Smooth muscle cell (in vitro differentiated cells): ENCODE results near the gene NDUFAF5. TPM values are rescaled to one million over a fixed set of nuclear protein-coding genes. Genes with fewer than 3 reads are reported as not detected.
"Not testable (repeated sequence)": the region's sequence is repeated elsewhere in the genome, so short reads cannot be mapped to it uniquely, and the experiment has no call there.

Experiments
- DNase-seq: peaks from one replicate; lab custom pipeline; 2025; ENCODE audit not compliant: unreplicated experiment; lab: John Stamatoyannopoulos, UW
- H2AFZ ChIP-seq: fragments of 200-600 bp; sonication (generic); 2 replicates; pipeline ENCODE4 v1.6.0; 2016; ENCODE audit warnings: antibody characterized with exemption, low read depth, mild to moderate bottlenecking
- H3F3A ChIP-seq: fragments of 200-600 bp; sonication (generic); 2 replicates; pipeline ENCODE4 v1.6.0; 2017; ENCODE audit warnings: antibody characterized with exemption, low read depth
- H3K27ac ChIP-seq: fragments of 200-600 bp; sonication (generic); 2 replicates; pipeline ENCODE4 v1.5.1; 2016; ENCODE audit warnings: low read depth, mild to moderate bottlenecking
- H3K27me3 ChIP-seq: fragments of 200-600 bp; sonication (generic); 2 replicates; pipeline ENCODE4 v1.6.1; 2016; ENCODE audit warnings: low read depth, mild to moderate bottlenecking
- H3K36me3 ChIP-seq: fragments of 200-600 bp; sonication (generic); 2 replicates; pipeline ENCODE4 v1.5.1; 2016; ENCODE audit warnings: low read depth
- H3K4me1 ChIP-seq: fragments of 200-600 bp; sonication (generic); 2 replicates; pipeline ENCODE4 v1.5.1; 2016; ENCODE audit warnings: low read depth
- H3K4me2 ChIP-seq: fragments of 200-600 bp; sonication (generic); 2 replicates; pipeline ENCODE4 v1.6.0; 2016; ENCODE audit warnings: mild to moderate bottlenecking
- H3K4me3 ChIP-seq: fragments of 200-600 bp; sonication (generic); 2 replicates; pipeline ENCODE4 v1.5.1; 2016; ENCODE audit warnings: mild to moderate bottlenecking
- H3K79me2 ChIP-seq: fragments of 200-600 bp; sonication (generic); 2 replicates; pipeline ENCODE4 v1.6.0; 2016; ENCODE audit warnings: low read depth, mild to moderate bottlenecking
- H3K9ac ChIP-seq: fragments of 200-600 bp; sonication (generic); 2 replicates; pipeline ENCODE4 v1.6.0; 2016; ENCODE audit warnings: low read depth
- H3K9me3 ChIP-seq: fragments of 200-600 bp; sonication (generic); replicated peaks from 2 replicates; pipeline ENCODE4 v1.5.1; 2016; ENCODE audit warnings: low read depth
- H4K20me1 ChIP-seq: fragments of 200-600 bp; sonication (generic); 2 replicates; pipeline ENCODE4 v1.6.0; 2016; ENCODE audit warnings: low read depth
- CTCF ChIP-seq: fragments of 200-600 bp; sonication (generic); IDR thresholded peaks from 2 replicates; pipeline ENCODE4 v1.5.1; 2017; ENCODE audit warnings: borderline replicate concordance, mild to moderate bottlenecking, antibody characterized with exemption; ENCODE audit not compliant: insufficient read depth, poor library complexity, severe bottlenecking
- WGBS: methylation state at CpG from one replicate; pipeline ENCODE4 v1.1.7; 2016; ENCODE audit warnings: low lambda C conversion rate; 5-methylcytosine and 5-hydroxymethylcytosine counted together
- polyA plus RNA-seq: library from polyadenylated mRNA; unstranded; fragments of >200 nt; fragmentation: Nextera tagmentation; extraction: Ambion mirVana; gene quantifications from 2 replicates; pipeline ENCODE4 v1.2.1, GENCODE V29; 2016
- total RNA-seq: library from RNA; depleted of rRNA; stranded (reverse); fragments of >200 nt; gene quantifications from 2 replicates; pipeline ENCODE4 v1.2.3, GENCODE V29; 2014

Gene NDUFAF5
- total RNA-seq: 15.1 and 19.6 TPM in 2 replicates
- polyA plus RNA-seq: 23.7 and 27.9 TPM in 2 replicates

GRCh38 chr20:13784893-13785715 is at the start of gene NDUFAF5, which contains the start of gene ESF1:
Gene NDUFAF5, plus strand, starts transcription at chr20:13785028. Its CDS starts 41 bp downstream, at chr20:13785069.
Gene ESF1, minus strand, starts transcription at chr20:13784919. Its CDS starts 1,779 bp downstream, at chr20:13783140.
- peak within 1 kb of the TSS; percentile 82 for H3K27ac ChIP-seq
- peak within 1 kb of the TSS; percentile 98 for H3K4me3 ChIP-seq
- H3K79me2 ChIP-seq: peaks cover 77% of the 10 kb centered on the region
- peak within 1 kb of the TSS; percentile 96 for H3K4me2 ChIP-seq
- peak within 1 kb of the TSS; percentile 96 for H3K9ac ChIP-seq
- DNase-seq: peak; percentile 66
- H3F3A ChIP-seq: no peaks in the 10 kb centered on the region
- peaks cover 20% of the 10 kb centered on the region for H3K4me1 ChIP-seq
- no peaks in the 10 kb centered on the region for H3K27me3 ChIP-seq
- H3K36me3 ChIP-seq: peaks cover 8% of the 10 kb centered on the region
- peaks cover 19% of the 10 kb centered on the region for H4K20me1 ChIP-seq
- no peaks in the 10 kb centered on the region for H3K9me3 ChIP-seq
- WGBS: 1% methylated on average over 48 of the region's 54 CpGs
- peak within 1 kb of the TSS; percentile 98 for H2AFZ ChIP-seq
- TF ChIP-seq CTCF: no peak

GRCh38 chr20:13735826-13736225 is 49.0 kb upstream of the NDUFAF5 start:
- WGBS: 95% methylated on average over 1 of the region's 1 CpG
- H2AFZ ChIP-seq: no peak overlapping the region
- no peak overlapping the region for H3K27ac ChIP-seq
- peaks cover 14% of the 10 kb centered on the region for H3K36me3 ChIP-seq
- no peaks in the 10 kb centered on the region for H3K79me2 ChIP-seq
- H3K27me3 ChIP-seq: no peaks in the 10 kb centered on the region
- no peaks in the 10 kb centered on the region for H4K20me1 ChIP-seq
- no peaks in the 10 kb centered on the region for H3K4me1 ChIP-seq
- DNase-seq: no peak
- H3K4me2 ChIP-seq: no peak overlapping the region
- no peak overlapping the region for H3K9ac ChIP-seq
- no peak overlapping the region for H3K4me3 ChIP-seq
- no peak for TF ChIP-seq CTCF
- no peaks in the 10 kb centered on the region for H3K9me3 ChIP-seq
- no peaks in the 10 kb centered on the region for H3F3A ChIP-seq

- peak overlapping the region; percentile 2 for H3K4me2 ChIP-seq
- TF ChIP-seq CTCF: no peak
- 84% methylated on average over 3 of the region's 3 CpGs for WGBS
- H2AFZ ChIP-seq: no peak overlapping the region
- no peaks in the 10 kb centered on the region for H3K79me2 ChIP-seq
- no peaks in the 10 kb centered on the region for H3K4me1 ChIP-seq
- DNase-seq: no peak
- H3K27ac ChIP-seq: peak overlapping the region; percentile 10
- H3K4me3 ChIP-seq: no peak overlapping the region
- H3K9me3 ChIP-seq: no peaks in the 10 kb centered on the region
- no peaks in the 10 kb centered on the region for H3K27me3 ChIP-seq
- H4K20me1 ChIP-seq: no peaks in the 10 kb centered on the region
- H3F3A ChIP-seq: no peaks in the 10 kb centered on the region
- peaks cover 15% of the 10 kb centered on the region for H3K36me3 ChIP-seq
- no peak overlapping the region for H3K9ac ChIP-seq
Observed at GRCh38 chr20:13736436-13737191, 48.2 kb upstream of the NDUFAF5 start.

GRCh38 chr20:13738187-13738586 is 46.6 kb upstream of the NDUFAF5 start:
- H3K4me3 ChIP-seq, H3K9ac ChIP-seq, DNase-seq, H3K4me1 ChIP-seq, H3F3A ChIP-seq, H3K27me3 ChIP-seq, H3K9me3 ChIP-seq, H3K4me2 ChIP-seq, H3K79me2 ChIP-seq, H4K20me1 ChIP-seq, H3K27ac ChIP-seq, H2AFZ ChIP-seq: not testable (repeated sequence)
- peaks cover 11% of the 10 kb centered on the region for H3K36me3 ChIP-seq
- 100% methylated on average over 1 of the region's 1 CpG for WGBS
